ENCODE measurements around the gene CFAP299. TPM values are rescaled to one million over a fixed set of nuclear protein-coding genes. Genes with fewer than 3 reads are reported as not detected.

Gene CFAP299
- total and polyA plus RNA-seq, 3 experiments from 2014 or later = not detected

- Mint-ChIP-seq H3K4me3 (no peak overlapping the region), H3K9me3 (peaks cover 15 to 40% (median 37%) of the 10 kb centered on the region in 5 donors), H3K36me3 (peaks cover 1 to 34% (median 20%) of the 10 kb centered on the region in 3 donors), H3K27ac (no peak overlapping the region), H3K4me1 (peaks cover 0 to 4% (median 0%) of the 10 kb centered on the region in 3 donors), H3K27me3 (no peaks in the 10 kb centered on the region)
- ChIA-PET CTCF (no interaction called here), POLR2A (no interaction called here)
- no peak overlapping the region for H3K4me3 ChIP-seq (ENCODE audit: low read length)
- H3K27ac ChIP-seq (ENCODE audit: low read depth, low read length) = no peak overlapping the region
- no peaks in the 10 kb centered on the region for H3K36me3 ChIP-seq (ENCODE audit: insufficient read depth, low read length)
- no peaks in the 10 kb centered on the region for H3K4me1 ChIP-seq (ENCODE audit: insufficient read depth, low read length)
- no peaks in the 10 kb centered on the region for H3K9me3 ChIP-seq (ENCODE audit: low read length)
- DNase-seq = no peak
- H3K27me3 ChIP-seq (ENCODE audit: insufficient read depth, low read length, poor library complexity, severe bottlenecking) = no peaks in the 10 kb centered on the region
Observed at GRCh38 chr4:80446248-80446647, 110.7 kb downstream of the CFAP299 start.

- CTCF ChIA-PET = no interaction called here
- Mint-ChIP-seq H3K4me3 (no peak overlapping the region), H3K4me1 (no peaks in the 10 kb centered on the region), H3K27me3 (no peaks in the 10 kb centered on the region), H3K36me3 (peaks cover 1 to 33% (median 15%) of the 10 kb centered on the region in 3 donors), H3K27ac (no peak overlapping the region), H3K9me3 (peaks cover 11 to 36% (median 33%) of the 10 kb centered on the region in 5 donors)
- H3K27ac ChIP-seq (ENCODE audit: low read depth, low read length) = no peak overlapping the region
- no peak overlapping the region for H3K4me3 ChIP-seq (ENCODE audit: low read length)
- H3K36me3 ChIP-seq (ENCODE audit: insufficient read depth, low read length) = no peaks in the 10 kb centered on the region
- POLR2A ChIA-PET = no interaction called here
- no peaks in the 10 kb centered on the region for H3K27me3 ChIP-seq (ENCODE audit: insufficient read depth, low read length, poor library complexity, severe bottlenecking)
- no peaks in the 10 kb centered on the region for H3K9me3 ChIP-seq (ENCODE audit: low read length)
- no peaks in the 10 kb centered on the region for H3K4me1 ChIP-seq (ENCODE audit: insufficient read depth, low read length)
- DNase-seq = no peak
Observed at GRCh38 chr4:80446664-80447063, 111.1 kb downstream of the CFAP299 start.

- no peaks in the 10 kb centered on the region for H3K27me3 Mint-ChIP-seq
- H3K4me3 Mint-ChIP-seq = no peak overlapping the region
- no peaks in the 10 kb centered on the region for H3K4me1 Mint-ChIP-seq
- H3K27me3 ChIP-seq (ENCODE audit: insufficient read depth, low read length, poor library complexity, severe bottlenecking) = no peaks in the 10 kb centered on the region
- H3K36me3 Mint-ChIP-seq = peaks cover 1 to 29% (median 7%) of the 10 kb centered on the region in 3 donors
- POLR2A ChIA-PET = no interaction called here
- no peaks in the 10 kb centered on the region for H3K9me3 ChIP-seq (ENCODE audit: low read length)
- H3K27ac Mint-ChIP-seq = no peak overlapping the region
- DNase-seq = no peak
- H3K36me3 ChIP-seq (ENCODE audit: insufficient read depth, low read length) = no peaks in the 10 kb centered on the region
- H3K4me1 ChIP-seq (ENCODE audit: insufficient read depth, low read length) = no peaks in the 10 kb centered on the region
- no peak overlapping the region for H3K4me3 ChIP-seq (ENCODE audit: low read length)
- no peak overlapping the region for H3K27ac ChIP-seq (ENCODE audit: low read depth, low read length)
- H3K9me3 Mint-ChIP-seq = peaks cover 5 to 27% (median 26%) of the 10 kb centered on the region in 5 donors
- CTCF ChIA-PET = no interaction called here
Observed at GRCh38 chr4:80447493-80447892, 112.0 kb downstream of the CFAP299 start.

- no peak for DNase-seq
- H3K27me3 Mint-ChIP-seq = no peaks in the 10 kb centered on the region
- CTCF ChIA-PET = no interaction called here
Observed at GRCh38 chr4:80448056-80448455, 112.5 kb downstream of the CFAP299 start.

GRCh38 chr4:80452055-80452454 is 116.5 kb downstream of the CFAP299 start:
- Mint-ChIP-seq H3K9me3 (peaks cover 0 to 11% (median 4%) of the 10 kb centered on the region in 5 donors), H3K27me3 (no peaks in the 10 kb centered on the region), H3K36me3 (peaks cover 0 to 15% (median 1%) of the 10 kb centered on the region in 3 donors), H3K4me1 (no peaks in the 10 kb centered on the region), H3K4me3 (no peak overlapping the region), H3K27ac (no peak overlapping the region)
- CTCF ChIA-PET = no interaction called here
- Histone ChIP-seq H3K27ac (ENCODE audit: low read depth, low read length) (no peak overlapping the region), H3K27me3 (ENCODE audit: insufficient read depth, low read length, poor library complexity, severe bottlenecking) (no peaks in the 10 kb centered on the region), H3K36me3 (ENCODE audit: insufficient read depth, low read length) (no peaks in the 10 kb centered on the region), H3K9me3 (ENCODE audit: low read length) (no peaks in the 10 kb centered on the region), H3K4me3 (ENCODE audit: low read length) (no peak overlapping the region), H3K4me1 (ENCODE audit: insufficient read depth, low read length) (no peaks in the 10 kb centered on the region)
- POLR2A ChIA-PET = no interaction called here
- DNase-seq = no peak

More at GRCh38 chr4:80448056-80448455, 112.5 kb downstream of the CFAP299 start:
- Mint-ChIP-seq H3K9me3 (peaks cover 0 to 26% (median 22%) of the 10 kb centered on the region in 5 donors), H3K27ac (no peak overlapping the region), H3K36me3 (peaks cover 1 to 23% (median 3%) of the 10 kb centered on the region in 3 donors), H3K4me1 (no peaks in the 10 kb centered on the region), H3K4me3 (no peak overlapping the region)
- Histone ChIP-seq H3K27ac (ENCODE audit: low read depth, low read length) (no peak overlapping the region), H3K4me1 (ENCODE audit: insufficient read depth, low read length) (no peaks in the 10 kb centered on the region), H3K9me3 (ENCODE audit: low read length) (no peaks in the 10 kb centered on the region), H3K36me3 (ENCODE audit: insufficient read depth, low read length) (no peaks in the 10 kb centered on the region), H3K27me3 (ENCODE audit: insufficient read depth, low read length, poor library complexity, severe bottlenecking) (no peaks in the 10 kb centered on the region), H3K4me3 (ENCODE audit: low read length) (no peak overlapping the region)
- POLR2A ChIA-PET = no interaction called here

- peaks cover 0 to 9% (median 4%) of the 10 kb centered on the region in 5 donors for H3K9me3 Mint-ChIP-seq
- peaks cover 0 to 15% (median 1%) of the 10 kb centered on the region in 3 donors for H3K36me3 Mint-ChIP-seq
- CTCF ChIA-PET = no interaction called here
Observed at GRCh38 chr4:80452768-80453167, 117.2 kb downstream of the CFAP299 start.

GRCh38 chr4:80454040-80454439 is 118.5 kb downstream of the CFAP299 start:
- no peak overlapping the region for H3K4me3 Mint-ChIP-seq
- H3K27ac Mint-ChIP-seq = no peak overlapping the region
- no peak overlapping the region for H3K4me3 ChIP-seq (ENCODE audit: low read length)
- DNase-seq = no peak
- H3K27me3 Mint-ChIP-seq = no peaks in the 10 kb centered on the region
- H3K9me3 ChIP-seq (ENCODE audit: low read length) = no peaks in the 10 kb centered on the region
- H3K27ac ChIP-seq (ENCODE audit: low read depth, low read length) = no peak overlapping the region
- H3K9me3 Mint-ChIP-seq = peaks cover 0 to 8% (median 4%) of the 10 kb centered on the region in 5 donors
- no peaks in the 10 kb centered on the region for H3K36me3 ChIP-seq (ENCODE audit: insufficient read depth, low read length)
- H3K4me1 Mint-ChIP-seq = no peaks in the 10 kb centered on the region
- ChIA-PET POLR2A (no interaction called here), CTCF (no interaction called here)
- peaks cover 0 to 15% (median 1%) of the 10 kb centered on the region in 3 donors for H3K36me3 Mint-ChIP-seq
- no peaks in the 10 kb centered on the region for H3K4me1 ChIP-seq (ENCODE audit: insufficient read depth, low read length)
- H3K27me3 ChIP-seq (ENCODE audit: insufficient read depth, low read length, poor library complexity, severe bottlenecking) = no peaks in the 10 kb centered on the region

More at GRCh38 chr4:80452768-80453167, 117.2 kb downstream of the CFAP299 start:
- Histone ChIP-seq H3K27me3 (ENCODE audit: insufficient read depth, low read length, poor library complexity, severe bottlenecking) (no peaks in the 10 kb centered on the region), H3K9me3 (ENCODE audit: low read length) (no peaks in the 10 kb centered on the region), H3K4me1 (ENCODE audit: insufficient read depth, low read length) (no peaks in the 10 kb centered on the region), H3K4me3 (ENCODE audit: low read length) (no peak overlapping the region), H3K27ac (ENCODE audit: low read depth, low read length) (no peak overlapping the region), H3K36me3 (ENCODE audit: insufficient read depth, low read length) (no peaks in the 10 kb centered on the region)
- Mint-ChIP-seq H3K27ac (no peak overlapping the region), H3K4me1 (no peaks in the 10 kb centered on the region), H3K4me3 (no peak overlapping the region), H3K27me3 (no peaks in the 10 kb centered on the region)
- POLR2A ChIA-PET = no interaction called here
- no peak for DNase-seq

GRCh38 chr4:80454556-80454955 is 119.0 kb downstream of the CFAP299 start:
- Histone ChIP-seq H3K4me3 (ENCODE audit: low read length) (no peak overlapping the region), H3K36me3 (ENCODE audit: insufficient read depth, low read length) (no peaks in the 10 kb centered on the region), H3K27me3 (ENCODE audit: insufficient read depth, low read length, poor library complexity, severe bottlenecking) (no peaks in the 10 kb centered on the region), H3K27ac (ENCODE audit: low read depth, low read length) (no peak overlapping the region), H3K9me3 (ENCODE audit: low read length) (no peaks in the 10 kb centered on the region), H3K4me1 (ENCODE audit: insufficient read depth, low read length) (no peaks in the 10 kb centered on the region)
- Mint-ChIP-seq H3K36me3 (peaks cover 0 to 15% (median 1%) of the 10 kb centered on the region in 3 donors), H3K27ac (no peak overlapping the region), H3K4me3 (no peak overlapping the region), H3K9me3 (peaks cover 0 to 8% (median 4%) of the 10 kb centered on the region in 5 donors), H3K4me1 (no peaks in the 10 kb centered on the region), H3K27me3 (no peaks in the 10 kb centered on the region)
- no peak for DNase-seq
- CTCF ChIA-PET = no interaction called here
- POLR2A ChIA-PET = no interaction called here

Measured in CD8-positive, alpha-beta memory T cell (primary cell).